Measurements from ENCODE around the gene CDH4. TPM values are rescaled to one million over a fixed set of nuclear protein-coding genes. Genes with fewer than 3 reads are reported as not detected.
"Not testable (repeated sequence)": the region's sequence is repeated elsewhere in the genome, so short reads cannot be mapped to it uniquely, and the experiment has no call there.

CDH4 gene
- total and polyA plus RNA-seq, 4 donors, result 5.8 to 24.1 (median 17.1) TPM

GRCh38 chr20:61419501-61419900, 167.4 kb downstream of the CDH4 start:
- no peaks in the 10 kb centered on the region for H3K9me3 ChIP-seq (ENCODE audit: control insufficient read depth, insufficient read depth, low read length)
- 72% methylated on average over 5 of the region's 6 CpGs for WGBS (ENCODE audit: insufficient coverage)
- no peak for DNase-seq (ENCODE audit: low read depth in 4 of 6, low spot score in 6 of 6)
- no peaks in the 10 kb centered on the region for H3K27me3 ChIP-seq (ENCODE audit: control insufficient read depth, insufficient read depth, low read length)
- no peak overlapping the region for H3K4me3 ChIP-seq (ENCODE audit: low read depth, low read length)
- H3K4me1 ChIP-seq (ENCODE audit: control insufficient read depth, insufficient read depth, low read length), result peaks cover 16% of the 10 kb centered on the region
- H3K36me3 ChIP-seq (ENCODE audit: control insufficient read depth, insufficient read depth, low read length), result no peaks in the 10 kb centered on the region
- H3K27ac ChIP-seq (ENCODE audit: low read depth, low read length), result no peak overlapping the region

- Histone ChIP-seq H3K4me3 (ENCODE audit: low read depth, low read length) (no peak overlapping the region), H3K4me1 (ENCODE audit: control insufficient read depth, insufficient read depth, low read length) (peaks cover 11% of the 10 kb centered on the region), H3K36me3 (ENCODE audit: control insufficient read depth, insufficient read depth, low read length) (no peaks in the 10 kb centered on the region), H3K27ac (ENCODE audit: low read depth, low read length) (no peak overlapping the region), H3K9me3 (ENCODE audit: control insufficient read depth, insufficient read depth, low read length) (no peaks in the 10 kb centered on the region), H3K27me3 (ENCODE audit: control insufficient read depth, insufficient read depth, low read length) (no peaks in the 10 kb centered on the region)
- DNase-seq (ENCODE audit: low read depth in 4 of 6, low spot score in 6 of 6), result no peak
- WGBS (ENCODE audit: insufficient coverage), result 87% methylated on average over 6 of the region's 6 CpGs
Observed at GRCh38 chr20:61420056-61420455, 168.0 kb downstream of the CDH4 start.

GRCh38 chr20:61420781-61421180, 168.7 kb downstream of the CDH4 start:
- WGBS (ENCODE audit: insufficient coverage), result 82% methylated on average over 7 of the region's 7 CpGs
- no peak overlapping the region for H3K4me3 ChIP-seq (ENCODE audit: low read depth, low read length)
- peaks cover 10% of the 10 kb centered on the region for H3K4me1 ChIP-seq (ENCODE audit: control insufficient read depth, insufficient read depth, low read length)
- H3K9me3 ChIP-seq (ENCODE audit: control insufficient read depth, insufficient read depth, low read length), result no peaks in the 10 kb centered on the region
- H3K27ac ChIP-seq (ENCODE audit: low read depth, low read length), result no peak overlapping the region
- no peak for DNase-seq (ENCODE audit: low read depth in 4 of 6, low spot score in 6 of 6)
- H3K36me3 ChIP-seq (ENCODE audit: control insufficient read depth, insufficient read depth, low read length), result no peaks in the 10 kb centered on the region
- H3K27me3 ChIP-seq (ENCODE audit: control insufficient read depth, insufficient read depth, low read length), result no peaks in the 10 kb centered on the region

GRCh38 chr20:61422636-61423425, 170.8 kb downstream of the CDH4 start:
- 81% methylated on average over 13 of the region's 13 CpGs for WGBS (ENCODE audit: insufficient coverage)
- no peak overlapping the region for H3K27ac ChIP-seq (ENCODE audit: low read depth, low read length)
- no peak overlapping the region for H3K4me3 ChIP-seq (ENCODE audit: low read depth, low read length)
- no peaks in the 10 kb centered on the region for H3K27me3 ChIP-seq (ENCODE audit: control insufficient read depth, insufficient read depth, low read length)
- peaks cover 4% of the 10 kb centered on the region for H3K4me1 ChIP-seq (ENCODE audit: control insufficient read depth, insufficient read depth, low read length)
- no peaks in the 10 kb centered on the region for H3K36me3 ChIP-seq (ENCODE audit: control insufficient read depth, insufficient read depth, low read length)
- H3K9me3 ChIP-seq (ENCODE audit: control insufficient read depth, insufficient read depth, low read length), result no peaks in the 10 kb centered on the region
- no peak for DNase-seq (ENCODE audit: low read depth in 4 of 6, low spot score in 6 of 6)

GRCh38 chr20:61424011-61424627, 172.1 kb downstream of the CDH4 start:
- H3K4me3 ChIP-seq (ENCODE audit: low read depth, low read length), result no peak overlapping the region
- peaks cover 4% of the 10 kb centered on the region for H3K4me1 ChIP-seq (ENCODE audit: control insufficient read depth, insufficient read depth, low read length)
- H3K9me3 ChIP-seq (ENCODE audit: control insufficient read depth, insufficient read depth, low read length), result no peaks in the 10 kb centered on the region
- 98% methylated on average over 4 of the region's 4 CpGs for WGBS (ENCODE audit: insufficient coverage)
- no peaks in the 10 kb centered on the region for H3K27me3 ChIP-seq (ENCODE audit: control insufficient read depth, insufficient read depth, low read length)
- H3K27ac ChIP-seq (ENCODE audit: low read depth, low read length), result no peak overlapping the region
- H3K36me3 ChIP-seq (ENCODE audit: control insufficient read depth, insufficient read depth, low read length), result no peaks in the 10 kb centered on the region
- DNase-seq (ENCODE audit: low read depth in 4 of 6, low spot score in 6 of 6), result no peak

GRCh38 chr20:61424628-61425420, 172.8 kb downstream of the CDH4 start:
- WGBS (ENCODE audit: insufficient coverage), result 96% methylated on average over 25 of the region's 25 CpGs
- no peak for DNase-seq (ENCODE audit: low read depth in 4 of 6, low spot score in 6 of 6)
- Histone ChIP-seq H3K36me3 (ENCODE audit: control insufficient read depth, insufficient read depth, low read length) (no peaks in the 10 kb centered on the region), H3K4me3 (ENCODE audit: low read depth, low read length) (no peak overlapping the region), H3K4me1 (ENCODE audit: control insufficient read depth, insufficient read depth, low read length) (peaks cover 4% of the 10 kb centered on the region), H3K27me3 (ENCODE audit: control insufficient read depth, insufficient read depth, low read length) (no peaks in the 10 kb centered on the region), H3K9me3 (ENCODE audit: control insufficient read depth, insufficient read depth, low read length) (no peaks in the 10 kb centered on the region), H3K27ac (ENCODE audit: low read depth, low read length) (no peak overlapping the region)

GRCh38 chr20:61425541-61425991, 173.5 kb downstream of the CDH4 start:
- H3K9me3 ChIP-seq (ENCODE audit: control insufficient read depth, insufficient read depth, low read length); H3K27me3 ChIP-seq (ENCODE audit: control insufficient read depth, insufficient read depth, low read length); H3K27ac ChIP-seq (ENCODE audit: low read depth, low read length); DNase-seq (ENCODE audit: low read depth in 4 of 6, low spot score in 6 of 6); H3K36me3 ChIP-seq (ENCODE audit: control insufficient read depth, insufficient read depth, low read length); H3K4me3 ChIP-seq (ENCODE audit: low read depth, low read length): not testable (repeated sequence)
- peaks cover 11% of the 10 kb centered on the region for H3K4me1 ChIP-seq (ENCODE audit: control insufficient read depth, insufficient read depth, low read length)
- 95% methylated on average over 18 of the region's 18 CpGs for WGBS (ENCODE audit: insufficient coverage)

- 93% methylated on average over 7 of the region's 8 CpGs for WGBS (ENCODE audit: insufficient coverage)
- H3K27me3 ChIP-seq (ENCODE audit: control insufficient read depth, insufficient read depth, low read length), result no peaks in the 10 kb centered on the region
- H3K4me1 ChIP-seq (ENCODE audit: control insufficient read depth, insufficient read depth, low read length), result peaks cover 15% of the 10 kb centered on the region
- no peaks in the 10 kb centered on the region for H3K36me3 ChIP-seq (ENCODE audit: control insufficient read depth, insufficient read depth, low read length)
- no peaks in the 10 kb centered on the region for H3K9me3 ChIP-seq (ENCODE audit: control insufficient read depth, insufficient read depth, low read length)
- no peak for DNase-seq (ENCODE audit: low read depth in 4 of 6, low spot score in 6 of 6)
- no peak overlapping the region for H3K4me3 ChIP-seq (ENCODE audit: low read depth, low read length)
- H3K27ac ChIP-seq (ENCODE audit: low read depth, low read length), result no peak overlapping the region
Observed at GRCh38 chr20:61426352-61426751, 174.3 kb downstream of the CDH4 start.

- 93% methylated on average over 4 of the region's 4 CpGs for WGBS (ENCODE audit: insufficient coverage)
- Histone ChIP-seq H3K27me3 (ENCODE audit: control insufficient read depth, insufficient read depth, low read length) (no peaks in the 10 kb centered on the region), H3K27ac (ENCODE audit: low read depth, low read length) (no peak overlapping the region)
Observed at GRCh38 chr20:61429458-61430227, 177.6 kb downstream of the CDH4 start.

More at GRCh38 chr20:61429458-61430227, 177.6 kb downstream of the CDH4 start:
- no peak for DNase-seq (ENCODE audit: low read depth in 4 of 6, low spot score in 6 of 6)
- no peaks in the 10 kb centered on the region for H3K36me3 ChIP-seq (ENCODE audit: control insufficient read depth, insufficient read depth, low read length)
- H3K4me3 ChIP-seq (ENCODE audit: low read depth, low read length), result no peak overlapping the region
- no peaks in the 10 kb centered on the region for H3K9me3 ChIP-seq (ENCODE audit: control insufficient read depth, insufficient read depth, low read length)
- peaks cover 25% of the 10 kb centered on the region for H3K4me1 ChIP-seq (ENCODE audit: control insufficient read depth, insufficient read depth, low read length)
